ENCODE results near the gene CDC25B. TPM values are rescaled to one million over a fixed set of nuclear protein-coding genes. Genes with fewer than 3 reads are reported as not detected.

Gene CDC25B
- total and polyA plus RNA-seq, 2 of the 8 experiments (the other 6 are each of a cell fraction or from before 2014, with no cell fraction given), result 21.7 to 31.2 TPM

GRCh38 chr20:3768342-3769130 lies 27.6 kb upstream of the CDC25B start (continued):
- 0 out of 2 replicates have a peak, but pooled peaks have one; percentile 13 for TF ChIP-seq MAX (IDR thresholded peaks at IDR 0.05)
- TF ChIP-seq SAP30 (IDR thresholded peaks at IDR 0.05; ENCODE audit: insufficient read depth, insufficient replicate concordance, low read length), result peak; percentile 81
- peak; percentile 48 for TF ChIP-seq KDM4A (IDR thresholded peaks at IDR 0.05; ENCODE audit: low read depth, low read length, severe bottlenecking)

Data from H1 (cell line).